ENCODE data around the gene ERC2.

The ERC2 gene

GRCh38 chr3:55669133-55669532 lies 799.1 kb downstream of the ERC2 start:
- no peak overlapping the region for H3K9ac ChIP-seq (ENCODE audit: low read length)
- H3K27me3 ChIP-seq (ENCODE audit: low read length): no peaks in the 10 kb centered on the region
- no peaks in the 10 kb centered on the region for H3K9me3 ChIP-seq (ENCODE audit: insufficient read depth, low read length)
- no peaks in the 10 kb centered on the region for H3K79me2 ChIP-seq (ENCODE audit: insufficient read depth, low read length)
- H3K36me3 ChIP-seq (ENCODE audit: low read length): no peaks in the 10 kb centered on the region
- H3K9me2 ChIP-seq (replicated peaks; ENCODE audit: insufficient read depth, low read length): no peaks in the 10 kb centered on the region
- no peaks in the 10 kb centered on the region for H3F3A ChIP-seq (ENCODE audit: insufficient read depth)
- TF ChIP-seq EZH2phosphoT487 (conservative IDR thresholded peaks at IDR 0.05; ENCODE audit: low read length) (no peak), CTCF (IDR thresholded peaks at IDR 0.05; ENCODE audit: insufficient read depth, low read length, poor library complexity, severe bottlenecking) (no peak)
- no peaks in the 10 kb centered on the region for H4K20me1 ChIP-seq (ENCODE audit: low read depth, low read length)
- H3K4me2 ChIP-seq (ENCODE audit: low read depth, low read length, poor library complexity, severe bottlenecking): no peak overlapping the region
- H2AFZ ChIP-seq (ENCODE audit: low read depth, low read length, severe bottlenecking): no peak overlapping the region
- H3K4me3 ChIP-seq (ENCODE audit: insufficient read depth, low read length, poor library complexity, severe bottlenecking): no peak overlapping the region
- H3K27ac ChIP-seq (ENCODE audit: low read depth, low read length): no peak overlapping the region

GRCh38 chr3:55668359-55668758 lies 799.9 kb downstream of the ERC2 start:
- H3F3A ChIP-seq (ENCODE audit: insufficient read depth): no peaks in the 10 kb centered on the region

GRCh38 chr3:55664387-55664786 lies 803.9 kb downstream of the ERC2 start:
- no peak overlapping the region for H3K4me2 ChIP-seq (ENCODE audit: low read depth, low read length, poor library complexity, severe bottlenecking)
- H3K27me3 ChIP-seq (ENCODE audit: low read length): no peaks in the 10 kb centered on the region
- no peak overlapping the region for H2AFZ ChIP-seq (ENCODE audit: low read depth, low read length, severe bottlenecking)
- no peaks in the 10 kb centered on the region for H4K20me1 ChIP-seq (ENCODE audit: low read depth, low read length)
- H3K79me2 ChIP-seq (ENCODE audit: insufficient read depth, low read length): no peaks in the 10 kb centered on the region
- H3K36me3 ChIP-seq (ENCODE audit: low read length): no peaks in the 10 kb centered on the region
- H3F3A ChIP-seq (ENCODE audit: insufficient read depth): no peaks in the 10 kb centered on the region
- no peak overlapping the region for H3K27ac ChIP-seq (ENCODE audit: low read depth, low read length)
- H3K4me3 ChIP-seq (ENCODE audit: insufficient read depth, low read length, poor library complexity, severe bottlenecking): no peak overlapping the region
- H3K9me3 ChIP-seq (ENCODE audit: insufficient read depth, low read length): no peaks in the 10 kb centered on the region
- TF ChIP-seq EZH2phosphoT487 (conservative IDR thresholded peaks at IDR 0.05; ENCODE audit: low read length) (no peak), CTCF (IDR thresholded peaks at IDR 0.05; ENCODE audit: insufficient read depth, low read length, poor library complexity, severe bottlenecking) (no peak)
- H3K9me2 ChIP-seq (replicated peaks; ENCODE audit: insufficient read depth, low read length): no peaks in the 10 kb centered on the region
- H3K9ac ChIP-seq (ENCODE audit: low read length): no peak overlapping the region

More at GRCh38 chr3:55668359-55668758, 799.9 kb downstream of the ERC2 start:
- Histone ChIP-seq H3K9ac (ENCODE audit: low read length) (no peak overlapping the region), H3K9me2 (replicated peaks; ENCODE audit: insufficient read depth, low read length) (no peaks in the 10 kb centered on the region), H3K9me3 (ENCODE audit: insufficient read depth, low read length) (no peaks in the 10 kb centered on the region), H3K27ac (ENCODE audit: low read depth, low read length) (no peak overlapping the region), H3K36me3 (ENCODE audit: low read length) (no peaks in the 10 kb centered on the region), H3K4me3 (ENCODE audit: insufficient read depth, low read length, poor library complexity, severe bottlenecking) (no peak overlapping the region), H2AFZ (ENCODE audit: low read depth, low read length, severe bottlenecking) (no peak overlapping the region), H4K20me1 (ENCODE audit: low read depth, low read length) (no peaks in the 10 kb centered on the region), H3K4me2 (ENCODE audit: low read depth, low read length, poor library complexity, severe bottlenecking) (no peak overlapping the region), H3K79me2 (ENCODE audit: insufficient read depth, low read length) (no peaks in the 10 kb centered on the region), H3K27me3 (ENCODE audit: low read length) (no peaks in the 10 kb centered on the region)
- no peak for TF ChIP-seq EZH2phosphoT487 (conservative IDR thresholded peaks at IDR 0.05; ENCODE audit: low read length)
- no peak for TF ChIP-seq CTCF (IDR thresholded peaks at IDR 0.05; ENCODE audit: insufficient read depth, low read length, poor library complexity, severe bottlenecking)

Measured in SU-DHL-6 (cell line).